ENCODE data around the gene LDLRAD4.
"Not testable (repeated sequence)": the region's sequence is repeated elsewhere in the genome, so short reads cannot be mapped to it uniquely, and the experiment has no call there.

The LDLRAD4 gene

DNA sequence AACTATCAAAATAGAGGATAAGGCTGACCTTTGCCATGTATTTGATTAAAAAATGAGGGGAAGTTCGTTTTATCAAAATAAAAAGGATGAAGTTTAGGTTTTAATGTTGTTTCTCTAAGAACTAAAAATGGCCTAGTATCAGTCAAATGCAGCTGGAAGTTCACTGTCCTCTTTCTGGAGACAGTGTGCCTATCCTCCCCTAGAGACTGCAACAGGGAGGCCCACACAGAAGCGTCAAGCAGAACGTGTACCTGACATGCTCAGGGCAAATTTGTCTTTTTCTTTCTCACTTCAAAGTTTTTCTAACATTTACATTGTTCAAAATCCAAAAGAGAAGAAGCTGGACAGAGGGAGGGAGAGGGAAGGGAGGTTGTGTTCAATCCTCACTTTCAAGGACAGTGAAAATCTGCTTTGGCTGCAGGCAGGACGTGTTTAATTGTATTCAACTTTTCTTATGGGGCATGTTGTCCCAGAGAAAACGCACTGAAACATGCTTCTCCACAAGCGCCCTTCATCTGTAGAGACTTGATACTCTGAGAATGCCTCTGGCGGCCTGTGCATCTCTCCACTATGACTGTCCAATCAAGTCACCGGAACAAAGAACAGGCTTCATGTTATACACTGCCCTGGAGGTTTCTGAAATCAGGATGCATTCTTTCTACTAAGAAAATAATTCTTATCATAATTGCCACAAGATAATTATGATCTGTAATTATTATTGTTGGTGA, 442.7 kb downstream of the LDLRAD4 start:
- DNase-seq, result no peak

DNA sequence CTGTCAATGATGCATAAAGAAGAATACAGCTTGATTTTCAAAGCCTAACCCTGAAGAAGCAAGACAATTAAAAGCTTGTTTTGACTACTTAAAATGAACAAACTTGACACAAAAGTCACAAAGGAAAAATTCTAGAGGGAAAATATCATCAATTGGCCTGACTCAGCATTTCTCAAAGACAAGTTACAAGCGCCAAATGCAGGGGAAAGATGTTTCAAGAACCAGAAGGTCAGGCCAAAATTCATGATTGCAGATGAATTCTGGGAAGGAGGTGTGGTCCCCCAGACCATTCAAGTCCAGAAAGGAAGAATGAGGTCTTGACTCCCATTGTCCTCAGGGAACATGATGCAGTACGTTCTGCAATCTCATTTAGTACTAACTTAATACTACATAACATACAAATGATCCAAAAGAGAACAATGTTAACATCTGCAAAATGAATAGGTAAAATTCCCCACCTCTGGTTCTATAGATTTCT, 443.3 kb downstream of the LDLRAD4 start:
- no peak for DNase-seq

GRCh38 chr18:13672657-13673056, 454.1 kb downstream of the LDLRAD4 start:
- no peak for DNase-seq

- DNase-seq, result no peak
These were observed 457.9 kb downstream of the LDLRAD4 start for GRCh38 chr18:13676471-13676870.

GRCh38 chr18:13677350-13677749, 458.8 kb downstream of the LDLRAD4 start:
- not testable (repeated sequence) for DNase-seq

GRCh38 chr18:13680612-13681011, 462.1 kb downstream of the LDLRAD4 start:
- DNase-seq, result peak in 1 of 2 donors; percentile 6

DNA sequence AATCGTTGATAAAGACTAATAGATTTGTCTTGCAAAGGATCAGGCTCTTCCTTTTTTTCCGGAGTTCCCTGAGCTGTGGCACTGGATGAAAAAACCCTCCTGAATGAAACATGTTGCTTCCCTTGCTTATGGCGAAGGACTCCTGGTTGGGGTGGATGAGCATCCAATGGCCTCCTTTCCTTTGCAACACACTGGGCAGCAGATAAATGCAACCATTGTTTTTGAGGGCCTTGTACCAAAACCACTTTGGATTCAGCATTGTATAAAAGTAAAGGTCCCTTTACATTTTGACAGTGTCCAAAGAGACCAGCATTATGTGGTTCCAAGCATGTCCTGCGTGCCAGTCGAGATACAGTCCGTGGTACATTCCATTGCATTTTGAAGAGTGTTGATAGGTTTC, 463.1 kb downstream of the LDLRAD4 start:
- no peak for DNase-seq

DNA sequence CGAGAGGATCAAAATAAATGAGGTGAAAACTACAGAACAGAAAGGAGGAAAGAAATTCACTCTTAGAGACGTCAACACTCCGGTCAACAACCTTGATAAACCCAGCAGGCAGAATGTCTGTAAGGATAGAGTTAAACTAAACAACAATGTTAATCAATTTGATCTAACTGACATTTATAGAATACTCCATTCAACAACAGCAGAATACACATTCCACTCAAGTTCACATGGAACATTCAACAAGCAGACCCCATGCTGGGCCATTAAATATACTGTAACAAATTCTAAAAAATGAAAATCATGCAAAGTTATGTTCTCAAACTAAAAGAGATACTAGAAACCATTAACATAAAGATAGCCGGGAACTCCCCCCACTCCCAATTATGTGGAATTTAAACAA, 466.0 kb downstream of the LDLRAD4 start:
- no peak for DNase-seq

DNA sequence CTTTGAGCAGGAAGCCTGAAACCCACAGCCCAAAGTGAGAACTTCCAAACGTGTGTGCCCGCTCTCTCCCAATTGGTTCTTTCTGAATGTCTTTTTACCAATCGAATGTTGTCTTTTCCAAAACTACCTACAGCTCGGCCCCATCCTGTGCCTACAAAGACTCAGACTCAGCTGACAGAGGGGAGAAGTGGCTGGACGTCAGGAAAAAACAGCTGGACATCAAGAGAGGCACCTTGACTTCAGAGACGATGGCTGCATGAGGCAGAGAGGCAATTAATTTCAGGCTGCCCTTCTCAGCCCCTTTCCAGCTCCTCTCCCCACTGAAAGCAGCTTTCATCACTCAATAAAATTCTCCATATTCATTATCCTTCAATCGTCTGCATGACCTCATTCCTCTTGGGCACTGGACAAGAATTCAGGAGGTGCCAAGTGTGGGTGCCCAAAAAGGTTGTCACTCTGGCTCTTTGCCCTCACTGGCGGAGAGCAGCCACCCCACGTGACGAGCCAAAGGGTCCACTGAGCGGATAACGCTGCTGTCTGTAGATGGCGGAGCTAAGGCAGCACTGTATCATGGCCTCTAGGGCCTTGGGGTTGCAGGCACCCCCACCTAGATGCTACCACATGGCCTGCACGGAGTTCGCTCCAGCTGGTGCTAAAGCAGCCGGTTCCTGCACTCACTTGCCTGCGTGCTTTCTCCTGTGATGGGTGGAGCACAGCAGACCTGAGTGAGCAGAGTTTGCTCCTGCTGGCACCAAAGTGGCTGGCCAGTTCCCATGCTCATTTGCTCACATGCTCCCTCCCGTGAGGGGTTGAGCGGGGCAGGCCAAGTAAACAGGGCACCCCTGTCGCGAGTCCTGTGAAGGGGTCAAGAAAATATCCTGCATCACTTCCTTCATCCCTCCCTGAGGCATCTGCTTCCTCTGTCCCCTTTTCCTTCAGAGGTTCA, 469.9 kb downstream of the LDLRAD4 start:
- no peak for DNase-seq

GRCh38 chr18:13690060-13690459, 471.5 kb downstream of the LDLRAD4 start:
- DNase-seq, result not testable (repeated sequence)

DNA sequence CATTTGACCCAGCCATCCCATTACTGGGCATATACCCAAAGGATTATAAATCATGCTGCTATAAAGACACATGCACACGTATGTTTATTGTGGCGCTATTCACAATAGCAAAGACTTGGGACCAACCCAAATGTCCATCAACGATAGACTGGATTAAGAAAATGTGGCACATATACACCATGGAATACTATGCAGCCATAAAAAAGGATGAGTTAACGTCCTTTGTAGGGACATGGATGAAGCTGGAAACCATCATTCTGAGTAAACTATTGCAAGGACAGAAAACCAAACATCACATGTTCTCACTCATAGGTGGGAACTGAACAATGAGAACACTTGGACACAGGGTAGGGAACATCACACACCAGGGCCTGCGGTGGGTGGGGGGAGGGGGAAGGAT, 476.8 kb downstream of the LDLRAD4 start:
- DNase-seq, result not testable (repeated sequence)

DNA sequence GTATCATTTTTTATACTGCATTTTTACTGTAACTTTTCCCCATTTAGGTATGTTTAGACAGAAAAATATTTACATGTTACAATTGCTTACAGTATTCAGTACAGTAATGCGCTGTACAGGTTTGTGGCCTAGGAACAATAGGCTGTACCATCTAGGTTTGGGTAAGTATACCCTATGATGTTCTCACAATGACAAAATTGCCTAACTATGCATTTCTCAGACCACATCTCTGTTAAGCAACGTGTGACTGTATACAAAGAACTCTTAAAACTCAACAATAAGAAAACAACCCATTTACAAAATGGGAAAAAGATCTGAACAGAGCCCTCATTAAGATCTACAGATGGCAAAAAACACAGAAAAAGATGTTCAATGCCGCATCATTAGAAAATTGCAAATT, 478.4 kb downstream of the LDLRAD4 start:
- no peak for DNase-seq

- DNase-seq, result no peak
These were observed 481.6 kb downstream of the LDLRAD4 start for GRCh38 chr18:13700153-13700552.
